HuH-7 (cell line): ENCODE data around the gene RIMBP2.

ENCODE experiments used
- DNase-seq: peaks from one replicate; pipeline ENCODE4 v3.0.0; 2011; ENCODE audit warnings: low spot score

The RIMBP2 gene

DNA sequence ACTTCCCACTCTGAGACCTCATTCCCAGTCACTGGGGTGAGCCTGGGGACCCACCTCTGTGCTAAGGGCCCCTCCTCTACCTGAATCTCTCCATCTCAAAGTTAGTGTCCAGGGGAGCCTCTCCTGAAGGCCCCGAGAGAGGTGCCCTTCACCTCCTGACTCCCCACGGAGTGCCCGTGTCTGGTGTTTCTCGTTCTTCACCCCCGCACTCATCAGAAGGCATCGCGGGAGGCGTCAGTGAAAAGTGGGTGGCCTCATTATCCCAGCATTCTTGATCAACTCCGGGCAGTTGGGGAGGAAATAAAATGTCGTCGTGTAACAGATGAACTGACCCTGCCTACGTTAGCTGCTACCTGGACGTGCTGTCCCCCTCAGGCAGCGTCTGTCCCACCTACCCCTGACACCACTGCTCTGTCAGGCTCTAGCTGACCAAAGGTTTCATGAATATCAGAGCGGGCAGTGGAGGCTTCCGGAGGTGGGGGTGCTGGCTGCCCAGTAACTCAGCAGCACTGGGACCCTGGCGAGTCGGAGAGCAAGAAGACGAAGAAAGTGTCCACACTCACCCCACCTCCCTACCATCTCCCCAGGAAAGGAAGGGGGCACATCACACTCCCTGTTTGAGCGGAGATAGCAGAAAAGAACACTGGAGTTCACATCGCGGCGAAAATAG is 275.6 kb downstream of the RIMBP2 start:
- no peak for DNase-seq

DNA sequence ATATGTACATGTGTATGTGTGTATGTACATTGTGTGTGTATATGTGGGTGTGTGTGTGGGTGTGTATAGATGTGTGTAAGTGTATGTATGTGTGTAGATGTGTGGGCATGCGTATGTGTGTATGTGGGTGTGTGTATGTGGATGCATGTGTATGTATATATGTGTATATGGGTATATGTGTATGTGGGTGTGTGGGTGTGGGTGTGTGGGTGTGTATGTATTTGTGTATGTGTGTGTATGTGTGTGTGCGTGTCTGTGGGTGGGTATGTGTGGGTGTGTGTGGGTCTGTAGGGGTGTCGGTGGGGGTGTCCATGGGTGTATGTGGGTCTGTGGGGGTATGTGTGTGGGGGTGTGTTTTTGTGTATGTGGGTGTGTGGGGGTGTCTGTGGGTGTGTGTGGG is 276.8 kb downstream of the RIMBP2 start:
- DNase-seq, result no peak

DNA sequence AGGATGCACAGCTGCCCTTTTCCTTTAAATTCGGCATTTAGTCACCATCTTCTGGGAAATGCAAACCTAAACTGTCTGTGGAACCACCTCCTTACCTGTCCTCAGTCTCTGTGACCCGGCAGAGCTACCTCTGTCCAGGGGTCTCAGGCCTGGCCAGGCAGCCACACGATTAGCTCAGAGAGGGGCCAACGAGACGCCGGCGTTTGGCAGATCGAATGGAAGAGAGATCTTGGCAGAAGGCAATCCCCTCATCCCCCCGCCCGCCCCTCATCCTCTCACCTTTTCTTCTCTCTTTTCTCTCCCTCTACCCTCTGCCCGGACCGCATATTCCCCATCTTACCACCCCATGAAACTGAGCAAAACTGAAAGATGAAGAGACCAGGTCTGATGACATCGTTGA is 277.4 kb downstream of the RIMBP2 start:
- DNase-seq, result no peak

DNA sequence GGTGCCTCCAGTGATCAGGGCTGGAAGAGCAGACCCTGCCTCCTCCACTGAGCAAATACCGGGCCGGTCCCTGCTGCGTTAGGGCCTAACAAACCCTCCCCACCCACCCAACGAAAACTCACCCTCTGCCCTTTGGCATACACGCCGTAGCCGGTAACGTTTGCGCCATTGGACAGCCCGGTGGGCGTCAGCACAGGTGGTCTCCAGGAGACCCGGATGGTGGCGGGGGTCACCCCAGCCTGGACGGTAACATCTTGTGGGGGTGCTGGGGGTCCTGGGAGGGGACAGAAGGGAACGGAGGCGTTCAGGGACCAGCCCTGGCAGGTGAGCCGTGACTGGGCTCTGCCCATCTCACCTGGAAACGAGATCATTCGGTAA is 277.9 kb downstream of the RIMBP2 start:
- DNase-seq, result no peak

DNA sequence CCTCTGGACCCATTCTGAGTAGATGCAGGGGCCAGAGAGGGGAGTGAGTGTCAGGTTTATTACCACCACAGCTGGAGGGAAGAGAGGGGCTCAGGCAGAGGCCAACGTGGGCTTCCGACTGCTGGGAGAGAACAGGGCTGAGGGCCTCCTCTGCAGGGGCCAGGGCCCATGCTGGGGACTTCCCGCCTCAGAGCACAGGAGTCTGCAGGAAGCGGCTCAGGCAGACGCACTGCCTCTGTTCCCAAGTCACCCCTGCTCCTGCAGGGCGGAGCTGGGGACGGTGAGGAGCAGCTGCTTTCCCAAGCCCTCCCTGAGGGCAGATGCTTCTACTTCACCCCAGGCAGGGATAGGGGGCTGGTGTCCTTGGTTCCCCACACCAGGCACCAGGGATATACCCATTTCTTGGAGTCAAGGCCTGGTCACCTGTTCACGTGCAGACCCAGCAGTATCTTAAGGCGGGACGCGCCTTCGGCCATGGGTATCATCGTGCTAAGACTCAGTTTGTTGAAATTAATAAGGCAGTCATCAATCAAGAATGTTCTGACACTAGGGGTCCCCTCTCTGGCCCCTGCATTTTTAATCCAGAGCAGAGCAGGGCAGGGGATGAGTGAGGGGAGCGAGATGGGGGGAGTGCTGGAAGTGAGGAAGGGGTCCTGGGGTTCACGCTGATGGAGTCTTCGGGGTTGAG is 278.4 kb downstream of the RIMBP2 start:
- DNase-seq, result no peak

DNA sequence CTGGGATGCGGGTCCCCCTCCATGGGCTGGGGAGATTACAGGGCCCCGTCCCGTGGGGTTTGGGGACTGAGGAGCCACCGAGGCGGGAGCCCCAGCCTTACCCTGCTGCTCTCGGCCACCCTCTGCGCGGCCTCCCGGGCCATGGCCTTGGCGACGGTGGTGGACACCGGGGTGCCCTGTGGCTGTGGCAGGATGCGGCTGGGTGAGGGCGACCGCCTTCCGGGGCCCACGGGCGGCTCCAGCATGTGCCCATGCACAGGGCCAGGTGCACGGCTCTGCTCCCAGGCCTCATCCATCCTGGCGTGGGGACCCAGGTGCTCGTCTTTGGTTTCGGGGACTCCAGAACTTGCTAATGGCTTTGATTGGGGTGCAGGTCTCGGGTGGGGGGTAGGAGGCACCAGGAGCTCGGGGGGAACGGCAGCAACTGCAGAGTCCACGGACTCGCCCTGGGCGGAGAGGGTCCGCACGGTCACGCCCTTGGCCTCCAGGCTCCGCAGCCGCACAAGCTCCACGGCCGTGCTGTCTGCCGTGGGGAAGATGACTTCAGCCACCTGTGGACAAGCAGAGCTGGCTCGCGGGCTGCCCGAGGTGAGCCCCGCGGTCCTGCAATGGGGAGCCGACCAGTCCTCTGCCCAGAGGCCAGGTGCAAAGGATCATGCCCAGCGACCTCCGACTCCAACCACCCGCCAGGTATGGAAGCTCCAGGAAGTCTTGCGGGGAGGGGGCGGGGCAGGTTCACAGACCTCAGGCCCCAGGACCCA is 279.2 kb downstream of the RIMBP2 start:
- no peak for DNase-seq

DNA sequence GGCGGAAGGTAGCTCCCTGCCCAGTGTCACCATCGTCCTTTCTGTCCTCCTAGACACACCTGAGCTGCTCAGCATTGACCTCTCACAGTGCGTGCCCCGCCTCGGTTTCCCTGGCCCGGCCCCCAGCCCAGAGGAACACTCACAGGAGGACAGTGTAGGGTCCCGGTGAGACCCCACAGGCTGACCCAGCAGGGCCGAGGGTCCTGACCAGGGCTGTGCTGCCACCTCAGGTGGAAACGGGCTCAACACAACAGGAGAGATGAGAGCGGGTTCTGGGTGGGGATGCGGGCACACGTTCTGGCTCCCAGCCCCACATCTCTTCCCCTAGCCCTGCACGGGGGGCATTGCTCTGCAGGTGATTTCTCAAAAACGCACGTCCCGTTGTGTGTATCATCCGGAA is 280.3 kb downstream of the RIMBP2 start:
- no peak for DNase-seq

DNA sequence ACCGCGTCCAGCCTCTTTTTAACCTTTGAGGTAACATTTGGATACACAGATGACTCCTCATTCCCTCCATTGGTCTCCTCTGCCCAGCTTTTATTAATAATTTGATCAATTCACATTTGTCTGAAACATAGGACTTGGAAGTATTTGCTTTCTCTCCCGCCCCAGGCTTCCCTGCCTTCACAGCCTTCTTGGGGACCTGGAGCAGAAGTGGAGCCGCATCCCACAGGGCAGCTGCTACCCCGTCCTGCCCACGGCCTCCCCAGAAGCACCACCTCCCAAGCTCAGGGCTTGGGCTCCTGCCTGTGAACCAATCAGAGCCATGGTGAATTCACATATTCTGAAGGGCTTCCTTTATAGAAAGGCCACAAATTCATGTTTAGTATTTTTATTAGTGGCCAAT is 280.8 kb downstream of the RIMBP2 start:
- no peak for DNase-seq

DNA sequence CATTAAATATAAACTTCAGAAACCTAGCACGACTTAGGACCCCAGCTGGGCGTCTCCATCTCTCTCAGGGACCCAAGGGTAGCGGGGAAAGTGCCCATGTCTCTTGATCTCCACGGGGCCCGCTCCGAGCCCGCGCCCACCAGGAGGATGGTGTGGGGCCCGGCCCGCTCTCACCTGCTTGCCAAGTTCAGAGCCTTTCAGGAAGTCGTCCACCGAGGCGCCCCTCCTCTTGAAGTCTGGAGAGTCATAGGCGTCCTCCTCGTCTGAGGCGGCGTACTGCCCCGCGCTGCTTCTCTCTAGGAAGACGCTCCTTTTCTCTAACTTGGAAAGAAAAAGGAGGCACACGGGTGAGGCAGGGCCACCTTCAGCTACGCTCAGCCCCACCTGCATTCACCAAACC is 281.5 kb downstream of the RIMBP2 start:
- no peak for DNase-seq

DNA sequence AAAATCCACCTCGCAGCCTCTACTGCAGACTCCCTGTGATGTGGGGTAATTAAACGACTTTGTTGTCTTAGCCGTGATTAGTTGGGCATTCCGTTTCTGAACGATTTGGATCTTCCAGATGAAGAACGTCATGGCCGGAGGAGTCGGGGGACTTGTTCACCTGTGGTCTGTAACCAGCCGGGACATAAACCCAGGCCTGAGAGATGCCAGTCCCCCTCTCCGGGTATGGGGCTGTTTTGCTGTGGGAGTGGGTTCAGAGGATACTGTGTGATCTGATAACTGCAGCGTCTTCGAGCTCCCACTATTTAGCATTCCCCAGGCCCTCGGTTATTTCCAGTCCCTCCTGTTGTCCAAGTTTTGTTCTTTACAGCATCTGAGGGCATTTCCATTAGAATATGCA is 282.3 kb downstream of the RIMBP2 start:
- DNase-seq, result no peak

DNA sequence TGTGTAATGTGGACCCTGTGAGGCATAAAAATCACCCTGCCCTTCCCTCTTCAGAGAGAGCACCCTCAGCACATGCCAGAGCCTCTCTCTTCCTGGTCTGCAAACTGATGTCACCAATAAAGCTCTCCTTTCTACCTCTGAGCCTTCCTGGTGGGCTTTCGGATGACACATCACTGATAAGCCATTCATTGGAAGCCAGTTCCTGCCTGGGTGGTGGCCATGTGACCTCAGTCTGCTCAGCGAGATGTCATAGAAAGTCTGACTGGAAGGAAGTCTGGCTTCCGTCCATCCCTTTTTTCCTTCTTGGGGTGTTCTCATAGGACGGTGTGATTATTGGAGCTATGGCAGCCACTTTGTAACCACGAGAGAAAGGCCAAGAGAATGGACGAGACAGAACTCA is 282.7 kb downstream of the RIMBP2 start:
- DNase-seq, result no peak

DNA sequence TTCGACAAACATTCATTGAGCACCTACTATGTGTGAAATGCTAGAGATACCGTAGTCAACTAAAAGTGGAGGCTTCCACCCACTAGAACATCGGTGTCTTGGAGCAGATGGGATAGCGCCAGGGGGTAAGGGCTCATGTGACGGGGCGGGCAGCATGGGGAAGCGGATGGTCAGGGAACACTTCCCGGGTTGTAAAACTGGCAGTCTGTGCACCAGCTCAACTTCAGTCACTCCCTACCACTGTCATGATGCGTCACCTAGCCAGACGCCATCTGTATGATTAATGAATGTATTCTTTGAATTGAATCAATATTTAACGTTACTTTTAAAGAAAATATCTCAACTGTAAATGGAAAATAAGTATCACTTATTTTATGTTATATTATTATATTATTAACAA is 284.9 kb downstream of the RIMBP2 start:
- DNase-seq, result no peak

DNA sequence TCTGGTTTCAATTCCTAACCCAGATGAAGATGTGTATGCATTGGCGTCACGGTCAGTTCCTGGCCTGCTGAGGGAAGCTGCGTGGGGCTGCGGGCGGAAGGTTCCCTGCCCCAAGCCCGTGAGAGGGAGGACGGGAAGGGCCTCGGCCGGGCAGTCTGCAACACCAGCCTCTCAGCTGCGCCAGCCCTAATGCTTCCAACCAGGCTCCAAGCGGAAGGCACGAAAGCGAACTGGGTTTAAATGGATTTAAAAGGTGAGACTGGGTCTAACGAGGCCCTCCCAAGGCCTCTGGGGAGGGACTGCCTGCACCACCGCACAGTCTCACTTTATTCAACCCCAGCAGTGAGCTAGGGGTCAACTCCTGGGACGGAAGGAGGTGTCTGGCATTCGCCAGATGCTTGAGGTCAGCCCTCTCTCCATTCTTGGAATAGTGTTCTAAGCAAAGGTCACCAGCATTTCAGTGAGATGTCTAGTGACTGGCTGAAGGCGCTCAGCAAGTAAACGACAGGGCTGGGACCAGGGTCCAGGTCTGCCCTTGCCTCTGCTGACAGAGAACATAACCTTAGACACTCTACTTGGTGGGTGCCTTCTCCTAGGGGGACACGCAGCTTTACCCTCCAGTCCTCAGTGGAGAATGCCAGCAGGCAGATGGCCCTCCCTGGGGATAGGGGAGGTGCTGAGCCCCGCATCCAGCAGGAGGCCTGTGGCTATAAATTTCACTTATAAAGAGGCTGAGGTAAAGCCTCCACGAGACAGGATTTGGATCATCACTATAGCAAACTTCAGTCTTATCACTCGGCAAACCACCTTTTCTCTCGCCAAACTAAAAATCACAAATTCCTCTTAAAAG is 286.2 kb downstream of the RIMBP2 start:
- DNase-seq, result no peak

DNA sequence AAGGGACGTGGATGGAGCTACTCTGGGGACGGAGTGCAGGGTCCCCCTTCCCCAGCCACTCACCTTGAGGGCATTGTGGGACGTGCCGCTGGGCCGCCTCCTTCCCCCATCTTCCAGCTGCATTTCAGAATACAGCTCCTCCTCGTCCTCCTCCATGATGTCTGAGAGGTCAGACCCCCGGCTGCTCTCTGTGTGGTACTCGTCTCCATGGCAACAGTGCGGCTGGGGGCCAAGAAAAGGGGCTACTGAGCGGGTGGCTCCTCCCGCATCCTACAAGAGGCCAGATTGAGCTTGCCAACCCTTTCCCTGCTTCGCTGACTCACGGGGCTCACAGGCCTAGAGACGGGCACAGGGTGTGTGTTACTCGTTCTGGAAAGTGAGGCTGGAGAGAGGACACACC is 288.0 kb downstream of the RIMBP2 start:
- no peak for DNase-seq

DNA sequence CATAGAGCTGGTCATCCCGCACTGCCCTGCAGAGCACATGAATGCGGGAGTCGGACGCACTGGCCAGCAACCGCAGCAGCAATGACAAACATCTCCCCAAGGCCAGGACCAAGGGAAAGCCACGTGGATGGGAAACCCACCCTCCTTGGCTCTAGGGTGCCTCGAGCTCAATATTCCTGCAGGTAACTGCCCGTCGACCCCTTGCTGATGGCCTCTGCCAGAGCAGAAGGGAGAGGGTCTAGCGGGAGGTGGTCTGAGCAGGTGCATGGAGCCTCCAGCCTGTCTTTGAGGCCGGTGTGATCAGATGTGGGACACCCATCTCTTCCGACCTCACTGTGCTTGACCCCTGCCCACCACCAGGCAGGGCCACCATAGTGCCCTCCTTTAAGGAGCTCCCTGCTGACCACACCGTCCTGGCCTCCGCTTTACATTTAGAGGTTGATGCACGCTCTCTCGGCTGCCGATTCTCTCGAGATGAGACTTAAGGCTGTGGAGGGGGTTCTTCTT is 288.7 kb downstream of the RIMBP2 start:
- no peak for DNase-seq

DNA sequence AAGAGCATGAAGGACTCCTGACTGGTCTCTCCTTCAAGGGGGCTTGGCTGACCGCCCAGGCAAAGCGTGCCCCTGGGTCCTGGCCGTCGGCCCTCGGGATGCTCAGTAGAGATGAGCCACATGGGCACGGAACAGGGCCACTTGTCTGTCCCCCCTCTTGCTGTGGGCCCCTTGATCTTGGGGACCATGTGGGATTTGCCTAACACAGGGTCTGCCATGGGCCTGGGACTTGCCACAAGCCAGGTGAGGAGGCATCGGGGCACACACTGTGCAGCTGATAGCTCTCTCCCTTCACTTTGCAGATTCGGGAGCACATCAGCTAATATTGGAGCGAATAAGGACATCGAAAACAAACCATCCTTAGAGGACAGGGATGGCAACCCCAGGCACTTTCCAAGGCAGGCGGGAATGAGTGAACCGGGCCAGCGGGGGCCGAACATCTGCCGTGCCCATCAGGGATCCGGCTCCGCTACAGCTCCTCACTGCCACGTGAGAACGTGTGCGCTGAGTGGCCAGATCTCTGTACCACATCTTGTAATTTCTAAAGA is 290.3 kb downstream of the RIMBP2 start:
- no peak for DNase-seq

DNA sequence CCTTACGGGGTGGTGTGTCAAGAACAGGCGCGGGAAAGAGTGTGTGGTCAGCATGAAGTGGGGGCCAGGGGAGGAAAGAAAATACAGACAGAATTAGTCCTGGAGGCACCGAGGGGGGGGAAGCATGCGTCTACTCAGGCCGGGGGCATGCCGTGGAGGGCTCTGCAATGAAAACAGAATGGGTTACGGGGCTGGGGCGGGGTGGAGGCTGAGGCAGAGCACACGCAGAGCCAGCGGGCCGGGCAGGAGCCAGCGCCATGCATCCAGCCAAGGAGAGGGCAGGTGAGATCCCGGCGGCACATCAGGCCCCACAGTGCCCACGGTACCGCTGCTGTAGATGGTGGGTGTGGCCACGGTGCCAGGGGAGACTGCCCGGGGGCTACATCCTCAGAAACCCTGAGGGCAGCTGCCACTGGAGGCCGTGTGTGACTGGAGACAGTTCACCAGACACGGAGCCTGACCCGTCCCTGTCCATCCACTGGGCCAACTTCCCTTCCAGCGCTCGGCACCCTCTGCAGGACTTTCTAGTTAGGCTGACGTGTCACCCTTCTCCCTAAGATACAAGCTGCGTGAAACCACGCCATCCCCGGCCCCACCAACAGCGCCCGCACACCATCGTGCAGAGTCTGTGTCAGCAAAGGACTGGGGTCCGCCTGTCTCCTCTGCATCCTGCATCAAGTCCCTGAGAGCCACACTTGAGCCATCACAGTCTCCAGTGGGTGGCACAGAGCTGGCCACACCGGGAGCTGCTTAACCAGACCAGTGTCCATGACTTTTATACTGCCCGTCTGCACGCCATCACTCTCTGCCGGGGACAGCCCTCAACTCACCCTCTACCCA is 291.0 kb downstream of the RIMBP2 start:
- DNase-seq, result no peak

DNA sequence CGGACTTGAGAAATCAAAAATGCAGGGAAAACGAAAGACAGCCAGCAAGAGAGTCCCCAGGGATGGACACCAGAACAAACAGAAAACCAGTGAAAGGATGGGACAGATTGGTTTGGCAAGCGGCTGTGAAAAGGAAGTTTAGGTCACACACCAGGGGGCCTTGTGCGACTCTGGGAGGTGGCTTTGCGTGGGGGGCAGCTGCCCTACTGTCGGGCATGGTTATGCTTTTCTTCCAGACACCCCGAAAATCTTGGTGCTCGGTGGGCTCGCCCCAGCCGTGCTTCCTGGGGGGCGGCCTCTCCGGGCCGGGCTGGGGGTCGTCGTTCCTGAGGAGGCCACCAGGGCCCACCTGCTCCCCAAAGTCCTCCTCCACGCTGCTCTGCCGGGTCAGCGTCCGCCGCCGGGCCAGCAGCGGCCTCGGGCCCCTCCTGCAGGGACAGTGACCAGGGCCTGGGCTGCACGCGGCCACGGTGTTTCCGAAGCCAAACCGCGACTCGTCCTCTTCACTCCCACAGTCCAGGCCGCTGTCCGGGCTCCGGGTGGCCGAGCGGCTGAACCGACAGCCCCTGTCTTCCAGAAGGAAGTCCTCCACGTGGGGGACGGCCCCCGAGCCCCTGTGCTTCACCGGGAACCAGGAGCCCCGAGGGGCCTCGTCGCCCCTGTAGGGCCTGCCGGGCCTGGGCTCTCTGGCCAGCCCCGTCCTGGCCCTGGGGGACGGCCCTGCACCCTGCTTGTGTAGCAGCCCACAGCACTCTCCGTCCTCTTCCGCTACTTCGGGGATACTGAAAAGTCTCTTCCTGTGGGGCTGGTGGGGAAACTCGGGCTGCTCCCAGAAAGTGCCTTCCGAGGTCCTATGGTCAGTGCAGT is 291.9 kb downstream of the RIMBP2 start:
- no peak for DNase-seq

DNA sequence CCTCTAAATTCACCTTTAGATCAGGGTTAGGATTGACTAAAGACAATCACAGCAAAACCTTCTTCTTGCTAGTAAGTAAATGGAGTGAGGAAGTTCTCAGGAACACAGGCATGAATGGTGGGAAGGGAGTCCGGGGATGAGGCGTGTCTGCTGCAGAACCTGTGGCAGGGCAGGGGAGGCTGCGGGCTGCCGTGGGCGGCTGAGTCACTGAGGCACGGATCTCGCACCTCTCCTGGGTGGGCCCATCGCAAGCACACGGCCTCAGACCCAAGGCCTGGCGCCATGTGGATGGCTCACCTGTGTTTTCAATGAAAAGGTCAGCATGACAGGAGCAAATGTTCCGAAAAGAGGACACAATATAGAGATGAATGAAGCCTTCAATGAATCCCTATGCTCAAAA is 293.0 kb downstream of the RIMBP2 start:
- DNase-seq, result no peak

DNA sequence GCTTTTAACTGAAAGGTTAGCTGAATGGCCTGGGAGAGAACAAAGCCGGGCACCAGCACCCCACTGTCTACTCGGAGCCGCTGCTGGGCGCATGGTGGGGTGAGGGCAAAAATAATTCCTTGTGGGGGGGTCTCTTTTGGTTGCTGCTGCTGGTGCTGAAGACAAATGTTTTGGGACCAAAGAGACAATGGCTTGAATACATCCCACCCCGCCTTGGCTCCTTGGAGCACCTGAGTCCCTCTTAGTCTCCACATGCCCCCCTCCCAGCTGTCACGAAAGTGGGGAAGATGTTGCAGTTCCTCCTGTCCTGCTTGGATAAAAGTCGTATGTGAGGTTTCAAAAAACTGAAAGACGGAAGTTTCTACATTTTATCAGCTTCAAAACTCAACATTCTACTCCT is 293.4 kb downstream of the RIMBP2 start:
- no peak for DNase-seq
